Measurements from ENCODE around the gene ST8SIA5.
"Not testable (repeated sequence)": the region's sequence is repeated elsewhere in the genome, so short reads cannot be mapped to it uniquely, and the experiment has no call there.

The ST8SIA5 gene, protein sequence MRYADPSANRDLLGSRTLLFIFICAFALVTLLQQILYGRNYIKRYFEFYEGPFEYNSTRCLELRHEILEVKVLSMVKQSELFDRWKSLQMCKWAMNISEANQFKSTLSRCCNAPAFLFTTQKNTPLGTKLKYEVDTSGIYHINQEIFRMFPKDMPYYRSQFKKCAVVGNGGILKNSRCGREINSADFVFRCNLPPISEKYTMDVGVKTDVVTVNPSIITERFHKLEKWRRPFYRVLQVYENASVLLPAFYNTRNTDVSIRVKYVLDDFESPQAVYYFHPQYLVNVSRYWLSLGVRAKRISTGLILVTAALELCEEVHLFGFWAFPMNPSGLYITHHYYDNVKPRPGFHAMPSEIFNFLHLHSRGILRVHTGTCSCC

DNA sequence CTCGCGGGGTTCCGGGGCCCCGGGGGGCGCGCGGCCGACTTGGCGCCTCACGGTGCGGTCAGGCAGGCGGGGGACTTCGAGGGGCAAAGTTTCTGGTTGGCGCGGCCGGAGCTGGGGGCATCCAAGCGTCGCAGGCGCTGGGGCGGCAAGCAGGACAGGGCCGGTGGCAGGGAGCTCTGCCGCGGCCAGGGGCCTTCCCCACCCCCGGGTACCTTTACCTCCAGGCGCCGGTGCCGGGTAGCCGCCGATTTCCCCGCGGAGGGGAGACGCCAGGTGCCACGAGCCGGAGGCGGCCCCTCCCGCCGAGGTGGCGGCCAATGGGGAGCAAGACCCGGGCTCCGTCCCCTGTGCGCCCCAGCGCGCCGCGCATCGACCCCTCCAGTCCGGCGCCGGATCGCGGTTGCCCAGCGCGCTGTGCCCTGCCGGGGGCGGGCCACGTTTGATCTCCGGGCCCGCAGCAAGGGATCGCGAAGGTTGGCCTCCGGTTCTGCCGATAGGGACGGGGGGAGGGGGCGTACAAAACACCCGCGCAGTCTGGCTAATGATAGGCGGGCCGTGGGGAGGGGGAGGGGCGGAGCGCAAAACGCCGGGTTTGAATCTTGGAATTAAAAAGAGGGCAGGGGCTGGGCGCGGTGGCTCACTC lies at the start of gene ST8SIA5:
Gene ST8SIA5, minus strand, starts transcription at position 495 of the 643 bp plus-strand sequence. CDS start 545 bp downstream, outside the sequence.
- ChIA-PET POLR2A (no interaction called here), CTCF (no interaction called here)
- TF ChIP-seq BHLHE40 (IDR thresholded peaks at IDR 0.05; ENCODE audit: borderline replicate concordance), result no peak
- TF ChIP-seq ARNT (IDR thresholded peaks at IDR 0.05), result no peak
- TF ChIP-seq, protein P1, sequence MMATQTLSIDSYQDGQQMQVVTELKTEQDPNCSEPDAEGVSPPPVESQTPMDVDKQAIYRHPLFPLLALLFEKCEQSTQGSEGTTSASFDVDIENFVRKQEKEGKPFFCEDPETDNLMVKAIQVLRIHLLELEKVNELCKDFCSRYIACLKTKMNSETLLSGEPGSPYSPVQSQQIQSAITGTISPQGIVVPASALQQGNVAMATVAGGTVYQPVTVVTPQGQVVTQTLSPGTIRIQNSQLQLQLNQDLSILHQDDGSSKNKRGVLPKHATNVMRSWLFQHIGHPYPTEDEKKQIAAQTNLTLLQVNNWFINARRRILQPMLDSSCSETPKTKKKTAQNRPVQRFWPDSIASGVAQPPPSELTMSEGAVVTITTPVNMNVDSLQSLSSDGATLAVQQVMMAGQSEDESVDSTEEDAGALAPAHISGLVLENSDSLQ (IDR thresholded peaks at IDR 0.05), result no peak
- TF ChIP-seq L3MBTL2 (conservative IDR thresholded peaks at IDR 0.05), result no peak
- no peak for TF ChIP-seq ELF4 (IDR thresholded peaks at IDR 0.05)
- no peak for TF ChIP-seq LEF1 (IDR thresholded peaks at IDR 0.05; ENCODE audit: borderline replicate concordance)
- no peak for TF ChIP-seq SP1 (IDR thresholded peaks at IDR 0.05)
- TF ChIP-seq HDGF (IDR thresholded peaks at IDR 0.05; ENCODE audit: borderline replicate concordance), result no peak
- TF ChIP-seq CTBP1 (IDR thresholded peaks at IDR 0.05; ENCODE audit: borderline replicate concordance), result no peak
- TF ChIP-seq ZNF384 (IDR thresholded peaks at IDR 0.05), result no peak
- TF ChIP-seq FOXM1 (IDR thresholded peaks at IDR 0.05; ENCODE audit: borderline replicate concordance), result no peak
- TF ChIP-seq TARDBP (IDR thresholded peaks at IDR 0.05), result no peak
- TF ChIP-seq FOXK2 (IDR thresholded peaks at IDR 0.05), result no peak
- TF ChIP-seq NFRKB (IDR thresholded peaks at IDR 0.05), result no peak
- no peak for TF ChIP-seq FOXA1 (IDR thresholded peaks at IDR 0.05)
- no peak for TF ChIP-seq SUZ12 (IDR thresholded peaks at IDR 0.05)
- no peak for DNase-seq (ENCODE audit: extremely low spot score)

DNA sequence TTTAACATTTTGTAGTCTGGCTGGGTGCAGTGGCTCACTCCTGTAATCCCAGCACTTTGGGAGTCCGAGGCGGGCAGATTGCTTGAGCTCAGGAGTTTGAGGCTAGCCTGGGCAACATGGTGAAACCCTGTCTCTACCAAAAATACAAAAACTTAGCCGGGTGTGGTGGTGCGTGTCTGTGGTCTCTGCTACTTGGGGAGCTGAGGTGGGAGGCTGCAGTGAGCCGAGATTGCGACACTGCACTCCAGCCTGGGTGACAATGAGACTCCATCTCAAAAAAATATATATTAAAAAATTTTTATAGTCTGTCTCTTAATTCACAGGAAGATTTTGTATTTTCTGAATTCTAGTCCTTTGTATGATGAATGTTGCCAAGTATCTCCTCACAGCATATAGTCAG lies 39.1 kb upstream of the ST8SIA5 start:
- POLR2A ChIA-PET; CTCF ChIA-PET; DNase-seq (ENCODE audit: extremely low spot score): not testable (repeated sequence)

DNA sequence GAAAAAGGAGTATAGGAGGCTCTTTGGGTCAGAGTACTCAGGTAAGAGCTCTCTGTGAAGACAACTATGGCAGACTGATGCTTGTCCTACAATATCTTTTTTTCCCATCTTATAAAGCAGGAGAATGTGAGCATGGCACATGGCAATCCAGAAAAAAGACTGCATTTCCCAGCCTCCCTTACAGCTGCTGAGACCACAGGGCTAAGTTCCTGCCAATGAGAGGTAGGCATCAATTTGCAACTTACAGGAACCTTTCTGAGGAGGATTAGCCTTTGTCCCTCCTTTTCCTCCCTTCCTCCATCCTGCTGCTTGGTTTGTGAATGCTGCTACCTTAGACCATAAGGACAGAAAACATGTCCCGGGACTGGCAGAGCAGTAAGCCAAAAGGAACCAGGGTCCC lies 37.8 kb upstream of the ST8SIA5 start:
- TF ChIP-seq SP1 (IDR thresholded peaks at IDR 0.05), result no peak
- TF ChIP-seq LEF1 (IDR thresholded peaks at IDR 0.05; ENCODE audit: borderline replicate concordance), result no peak
- no peak for TF ChIP-seq SUZ12 (IDR thresholded peaks at IDR 0.05)
- TF ChIP-seq, protein P1 (IDR thresholded peaks at IDR 0.05), result no peak
- TF ChIP-seq TARDBP (IDR thresholded peaks at IDR 0.05), result no peak
- no peak for TF ChIP-seq ARNT (IDR thresholded peaks at IDR 0.05)
- no peak for TF ChIP-seq FOXM1 (IDR thresholded peaks at IDR 0.05; ENCODE audit: borderline replicate concordance)
- TF ChIP-seq ELF4 (IDR thresholded peaks at IDR 0.05), result no peak
- no peak for TF ChIP-seq HDGF (IDR thresholded peaks at IDR 0.05; ENCODE audit: borderline replicate concordance)
- TF ChIP-seq CTBP1 (IDR thresholded peaks at IDR 0.05; ENCODE audit: borderline replicate concordance), result no peak
- TF ChIP-seq FOXK2 (IDR thresholded peaks at IDR 0.05), result no peak
- no peak for TF ChIP-seq BHLHE40 (IDR thresholded peaks at IDR 0.05; ENCODE audit: borderline replicate concordance)
- no peak for DNase-seq (ENCODE audit: extremely low spot score)
- ChIA-PET POLR2A (no interaction called here), CTCF (no interaction called here)

DNA sequence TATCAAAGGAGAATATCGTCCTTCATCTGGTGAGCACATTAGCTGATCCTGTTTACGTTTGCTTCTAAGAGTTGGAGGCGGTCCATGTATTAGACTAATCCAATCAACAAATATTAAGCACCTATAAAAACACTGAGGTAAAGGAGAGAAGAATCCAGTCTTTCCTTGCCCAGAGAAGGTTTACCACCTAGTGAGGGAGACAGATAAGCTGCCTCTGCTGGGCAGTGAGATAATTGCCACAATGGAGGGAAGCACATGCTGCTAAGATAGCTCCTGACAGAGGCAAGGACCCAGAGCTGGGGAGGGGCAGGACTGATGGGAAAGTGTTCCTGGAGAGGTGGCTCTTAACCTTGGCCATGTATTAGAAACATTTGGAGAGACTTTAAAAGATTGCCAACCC lies 36.7 kb upstream of the ST8SIA5 start:
- CTCF ChIA-PET, result no interaction called here
- TF ChIP-seq LEF1 (IDR thresholded peaks at IDR 0.05; ENCODE audit: borderline replicate concordance) (no peak), HDGF (IDR thresholded peaks at IDR 0.05; ENCODE audit: borderline replicate concordance) (no peak)
- POLR2A ChIA-PET, result no interaction called here
- DNase-seq (ENCODE audit: extremely low spot score), result no peak

DNA sequence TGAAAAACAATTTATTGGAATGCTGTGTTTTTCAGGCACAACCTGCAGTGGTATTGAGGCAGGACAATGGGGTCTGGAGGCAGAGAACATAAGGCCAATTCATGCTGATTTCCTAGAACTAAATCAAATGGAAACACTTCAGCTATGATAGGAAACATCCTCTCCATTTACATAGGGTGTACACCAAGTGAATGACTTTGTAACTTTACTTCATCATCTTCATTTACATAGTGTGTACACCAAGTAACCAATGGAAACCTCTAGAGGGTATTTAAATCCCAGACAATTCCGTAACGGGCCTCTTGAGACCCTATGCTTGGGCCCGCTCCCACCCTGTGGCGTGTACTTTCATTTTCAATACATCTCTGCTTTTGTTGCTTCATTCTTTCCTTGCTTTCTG lies 32.2 kb upstream of the ST8SIA5 start:
- CTCF ChIA-PET, result no interaction called here
- POLR2A ChIA-PET, result no interaction called here
- DNase-seq (ENCODE audit: extremely low spot score), result no peak
- no peak for TF ChIP-seq TARDBP (IDR thresholded peaks at IDR 0.05)
- TF ChIP-seq ZNF384 (IDR thresholded peaks at IDR 0.05), result no peak
- no peak for TF ChIP-seq LEF1 (IDR thresholded peaks at IDR 0.05; ENCODE audit: borderline replicate concordance)
- TF ChIP-seq NFRKB (IDR thresholded peaks at IDR 0.05), result no peak
- no peak for TF ChIP-seq ARNT (IDR thresholded peaks at IDR 0.05)
- no peak for TF ChIP-seq BHLHE40 (IDR thresholded peaks at IDR 0.05; ENCODE audit: borderline replicate concordance)
- TF ChIP-seq, protein P1 (IDR thresholded peaks at IDR 0.05), result no peak
- TF ChIP-seq FOXM1 (IDR thresholded peaks at IDR 0.05; ENCODE audit: borderline replicate concordance), result no peak
- no peak for TF ChIP-seq CTBP1 (IDR thresholded peaks at IDR 0.05; ENCODE audit: borderline replicate concordance)
- TF ChIP-seq L3MBTL2 (conservative IDR thresholded peaks at IDR 0.05), result no peak
- TF ChIP-seq HDGF (IDR thresholded peaks at IDR 0.05; ENCODE audit: borderline replicate concordance), result no peak

DNA sequence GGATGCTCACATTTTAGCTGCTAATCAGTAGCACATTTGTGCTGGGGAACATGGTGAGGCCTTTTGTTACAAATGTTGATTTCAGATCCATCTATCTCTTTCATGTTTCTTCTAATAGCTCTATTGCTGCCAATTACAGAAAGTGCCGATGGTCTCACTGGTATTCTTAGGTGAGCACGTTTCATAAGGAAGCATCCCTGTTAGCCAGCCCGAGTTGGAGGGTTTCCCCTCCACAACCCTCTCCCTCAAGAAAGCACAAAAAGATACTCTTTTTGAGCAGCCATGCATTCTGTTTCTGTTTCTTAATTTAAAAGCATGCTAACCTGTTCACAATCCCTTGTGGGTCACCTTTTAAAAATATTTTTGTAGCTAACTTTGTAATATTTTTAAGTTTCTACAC lies 30.8 kb upstream of the ST8SIA5 start:
- DNase-seq (ENCODE audit: extremely low spot score), result no peak
- ChIA-PET CTCF (no interaction called here), POLR2A (no interaction called here)
- TF ChIP-seq TARDBP (IDR thresholded peaks at IDR 0.05), result no peak
- TF ChIP-seq ELF4 (IDR thresholded peaks at IDR 0.05), result no peak
- no peak for TF ChIP-seq SP1 (IDR thresholded peaks at IDR 0.05)
- no peak for TF ChIP-seq NFRKB (IDR thresholded peaks at IDR 0.05)
- no peak for TF ChIP-seq ZNF384 (IDR thresholded peaks at IDR 0.05)
- no peak for TF ChIP-seq L3MBTL2 (conservative IDR thresholded peaks at IDR 0.05)
- TF ChIP-seq, protein P1 (IDR thresholded peaks at IDR 0.05), result no peak
- TF ChIP-seq HDGF (IDR thresholded peaks at IDR 0.05; ENCODE audit: borderline replicate concordance), result no peak
- no peak for TF ChIP-seq ARNT (IDR thresholded peaks at IDR 0.05)
- no peak for TF ChIP-seq BHLHE40 (IDR thresholded peaks at IDR 0.05; ENCODE audit: borderline replicate concordance)
- TF ChIP-seq FOXK2 (IDR thresholded peaks at IDR 0.05), result no peak
- no peak for TF ChIP-seq SUZ12 (IDR thresholded peaks at IDR 0.05)
